D341Med (cell line): Measurements from ENCODE around the gene C14orf180.

Experiments used
- DNase-seq: peaks from one replicate; pipeline ENCODE4 v3.0.0; 2012; ENCODE audit warnings: low spot score

Gene C14orf180

DNA sequence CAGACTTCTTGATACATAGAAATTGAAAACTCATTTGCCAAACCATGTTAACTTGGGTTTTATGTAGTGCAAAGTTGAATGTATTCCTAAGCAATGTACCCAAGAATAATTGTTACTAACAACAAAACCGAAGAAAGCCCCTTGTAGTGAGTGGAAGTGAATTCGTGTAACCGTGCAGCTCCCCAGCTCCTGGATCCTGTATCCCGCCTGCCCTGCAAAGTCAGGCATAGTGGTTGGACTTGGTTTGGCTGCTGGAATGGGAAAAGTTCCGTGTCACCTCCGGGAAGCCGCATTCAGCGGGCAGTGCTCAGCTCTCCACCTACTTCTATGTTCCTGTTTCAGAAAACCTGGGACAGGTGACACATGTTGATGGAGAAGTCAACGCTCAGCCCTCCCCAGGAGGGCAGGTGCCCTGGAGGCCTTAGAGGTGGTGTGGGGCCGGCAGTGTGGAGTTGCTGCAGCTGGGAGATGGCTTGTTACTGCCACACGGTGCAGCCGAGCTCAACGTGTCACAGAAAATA lies 29.2 kb upstream of the C14orf180 start:
- DNase-seq = peak; percentile 22

GRCh38 chr14:104550861-104551728 lies 28.5 kb upstream of the C14orf180 start:
- DNase-seq = no peak

- DNase-seq = no peak
Measured at GRCh38 chr14:104551851-104552737, 27.5 kb upstream of the C14orf180 start.

GRCh38 chr14:104552738-104553125 lies 26.8 kb upstream of the C14orf180 start:
- DNase-seq = no peak

- DNase-seq = no peak
Measured at GRCh38 chr14:104553166-104554087, 26.1 kb upstream of the C14orf180 start.

DNA sequence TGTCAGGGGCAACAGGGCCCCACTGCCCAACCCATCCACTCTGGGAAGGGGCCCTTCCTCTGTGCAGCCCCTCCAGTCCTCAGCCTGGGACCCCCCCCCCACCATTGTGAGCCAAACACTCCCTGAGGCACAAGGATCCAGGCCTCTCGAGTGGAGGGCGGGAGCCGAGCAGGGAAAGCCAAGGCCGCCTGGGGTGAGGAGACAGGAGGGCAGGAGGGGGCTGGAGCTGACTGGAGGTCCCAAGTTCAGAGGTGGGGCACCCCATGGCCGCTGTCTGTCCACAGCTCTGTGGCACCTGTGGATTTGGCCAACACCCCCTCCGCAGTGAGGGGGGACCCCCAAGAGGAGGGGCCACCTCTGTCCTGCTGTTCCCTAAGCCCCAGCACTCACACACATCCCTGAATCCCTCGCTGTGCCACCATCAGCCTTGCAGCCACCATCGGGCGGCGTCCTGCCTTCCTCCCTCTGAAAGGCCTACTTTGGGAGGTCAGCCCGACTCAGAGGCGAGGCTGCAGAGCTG lies 25.4 kb upstream of the C14orf180 start:
- DNase-seq = no peak

GRCh38 chr14:104554608-104555429 lies 24.7 kb upstream of the C14orf180 start:
- DNase-seq = no peak

GRCh38 chr14:104555430-104556255 lies 23.9 kb upstream of the C14orf180 start:
- no peak for DNase-seq

GRCh38 chr14:104556256-104557021 lies 23.1 kb upstream of the C14orf180 start:
- DNase-seq = no peak

- no peak for DNase-seq
Measured at GRCh38 chr14:104557086-104557485, 22.5 kb upstream of the C14orf180 start.

GRCh38 chr14:104557766-104558165 lies 21.8 kb upstream of the C14orf180 start:
- DNase-seq = no peak

DNA sequence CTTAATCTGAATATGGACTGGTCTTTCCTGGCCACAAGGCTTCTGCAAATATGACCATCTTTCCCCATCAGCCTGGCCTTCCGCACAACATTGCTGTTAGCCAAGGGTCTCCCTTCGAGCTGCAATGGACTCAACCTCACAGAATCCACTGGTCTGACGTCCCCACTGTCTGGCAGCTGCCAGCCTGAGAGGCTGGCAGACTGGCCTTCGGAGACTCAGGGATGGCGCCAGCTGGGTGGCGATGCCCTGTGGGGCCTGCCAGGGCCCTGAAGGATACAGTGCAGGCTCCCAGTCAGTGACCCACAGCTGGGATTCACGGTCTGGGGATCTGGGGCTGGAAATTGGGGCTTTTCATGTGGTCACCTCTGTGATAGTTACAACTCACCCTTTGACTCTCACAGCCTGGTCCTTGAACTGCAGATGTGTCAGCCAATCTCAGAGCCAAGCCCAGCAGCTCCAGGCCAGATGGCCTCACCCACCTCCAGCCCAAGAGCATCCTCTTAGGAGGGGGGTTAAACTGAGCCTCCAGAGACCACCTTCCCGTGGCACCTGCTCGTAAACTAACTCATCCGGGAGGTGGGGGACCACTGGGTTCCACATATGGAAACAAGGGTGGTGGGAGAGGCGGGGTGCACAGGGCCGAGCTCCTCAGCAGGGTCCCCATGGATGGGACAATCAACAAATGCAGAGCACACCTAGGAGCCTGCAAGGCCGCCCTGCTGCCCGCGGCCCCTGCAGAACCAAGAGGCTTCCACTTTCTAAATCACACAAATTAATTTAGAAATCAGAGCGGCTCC lies 21.1 kb upstream of the C14orf180 start:
- DNase-seq = no peak

DNA sequence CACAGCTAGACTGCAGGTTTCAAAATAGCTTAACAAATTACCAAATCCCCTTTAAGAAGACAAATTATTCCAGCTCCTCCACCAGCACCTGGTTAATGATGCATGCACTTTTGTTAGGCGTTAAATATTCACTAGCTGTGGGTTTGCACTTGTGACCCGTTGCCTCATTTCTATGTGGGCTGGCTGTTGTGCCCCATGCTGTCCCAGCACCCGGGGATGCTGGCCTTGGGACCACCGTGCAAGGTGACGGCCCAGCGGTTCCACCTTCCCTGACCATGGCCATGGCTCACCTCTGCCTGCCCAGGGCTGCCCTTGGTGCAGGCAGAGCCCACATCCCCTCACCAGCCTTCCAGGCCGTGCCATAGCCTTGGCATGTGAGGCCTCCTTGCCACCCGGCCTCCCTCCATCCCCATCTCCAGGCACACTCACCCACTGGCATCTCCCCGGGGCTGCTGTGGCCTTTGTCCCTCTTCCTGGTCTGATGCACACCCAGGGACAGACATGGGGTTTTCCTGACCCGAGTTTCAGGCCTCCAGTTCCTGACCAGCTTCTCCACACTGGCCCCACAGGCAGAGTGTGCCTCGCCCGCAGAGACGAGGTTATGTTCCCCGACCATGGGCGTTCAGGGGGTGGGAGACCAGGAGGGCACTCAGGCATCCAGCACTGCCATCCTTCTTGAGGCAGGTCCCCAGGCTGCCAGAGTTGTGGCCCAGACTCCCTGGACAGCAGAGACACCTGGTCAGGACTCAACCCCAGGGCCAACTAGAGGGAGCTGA lies 20.3 kb upstream of the C14orf180 start:
- no peak for DNase-seq

DNA sequence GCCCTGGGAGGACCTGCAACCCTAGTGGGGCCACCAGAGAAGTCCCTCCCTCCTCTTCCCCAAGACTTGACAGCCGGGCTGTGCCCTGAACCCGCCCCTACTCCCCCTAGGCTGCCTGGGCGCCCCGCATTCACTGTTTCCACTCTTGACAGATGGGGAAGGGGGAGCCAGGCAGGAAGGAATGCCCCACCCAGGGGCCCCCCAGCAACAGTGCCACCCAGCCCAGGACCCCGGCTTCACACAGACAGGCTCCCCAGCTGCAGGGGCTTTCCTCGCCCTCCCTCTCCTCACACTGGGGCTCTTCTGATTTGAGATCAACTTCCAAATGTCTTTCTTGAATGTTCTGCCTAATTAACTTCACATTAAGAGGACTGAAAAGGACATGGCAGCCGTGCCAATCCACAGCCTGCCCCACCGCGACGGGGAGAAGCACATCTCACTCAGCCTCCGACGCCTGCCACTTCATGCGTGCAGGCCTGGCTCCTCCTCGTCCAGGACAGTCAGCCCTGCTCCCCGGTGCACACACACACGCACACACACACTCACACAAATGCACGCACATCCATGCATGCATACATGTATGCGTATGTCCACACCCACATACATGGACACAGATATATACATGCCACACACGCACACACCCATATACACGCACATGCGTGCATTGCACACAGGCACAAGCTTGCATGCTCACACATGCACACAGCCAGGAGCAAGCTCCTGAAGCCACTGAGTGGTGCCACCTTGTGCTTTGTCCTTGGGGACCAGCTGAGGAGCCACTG lies 19.6 kb upstream of the C14orf180 start:
- no peak for DNase-seq

DNA sequence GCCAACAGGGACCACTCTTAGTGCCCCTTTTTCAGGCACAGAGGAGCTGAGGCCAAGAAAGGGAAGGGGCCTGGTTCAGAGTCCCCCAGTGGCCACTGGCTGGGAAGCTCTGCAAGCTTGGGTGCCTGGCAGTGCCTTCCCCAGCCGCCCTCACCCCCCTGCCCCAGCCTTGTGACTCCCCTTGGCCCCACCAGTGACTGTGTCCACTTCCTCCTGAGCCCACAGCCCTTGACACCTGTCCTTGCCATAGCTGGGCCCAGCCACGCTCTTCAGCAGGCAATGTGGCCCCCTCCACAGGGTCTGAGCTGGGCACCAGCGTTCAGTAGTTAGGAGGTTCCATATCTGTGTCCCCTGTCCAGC lies 19.0 kb upstream of the C14orf180 start:
- DNase-seq = no peak

- no peak for DNase-seq
Measured at GRCh38 chr14:104561124-104561557, 18.4 kb upstream of the C14orf180 start.
